Upper lobe of right lung (tissue), 1 donor: Measurements from ENCODE around the gene CRYBA1. TPM values are rescaled to one million over a fixed set of nuclear protein-coding genes. Genes with fewer than 3 reads are reported as not detected.
"Not testable (repeated sequence)": the region's sequence is repeated elsewhere in the genome, so short reads cannot be mapped to it uniquely, and the experiment has no call there.

Experiments
- ATAC-seq: fragments of 200-7000 bp; cut with Tn5 transposase; one replicate; pipeline ENCODE4 v1.9.1; 2020; ENCODE audit warnings: mild to moderate bottlenecking, moderate library complexity
- DNase-seq: peaks from one replicate; pipeline ENCODE4 v3.0.0-alpha.2; 2020
- H3K27ac ChIP-seq: fragments of 200-600 bp; one replicate; pipeline ENCODE4 v1.8.0; 2022
- H3K27me3 ChIP-seq: fragments of 200-600 bp; one replicate; pipeline ENCODE4 v1.8.0; 2022; ENCODE audit warnings: mild to moderate bottlenecking
- H3K36me3 ChIP-seq: fragments of 200-600 bp; one replicate; pipeline ENCODE4 v1.8.0; 2022
- H3K4me1 ChIP-seq: fragments of 200-600 bp; one replicate; pipeline ENCODE4 v1.8.0; 2022
- H3K4me3 ChIP-seq: fragments of 200-600 bp; one replicate; pipeline ENCODE4 v1.8.0; 2022; ENCODE audit warnings: mild to moderate bottlenecking
- H3K9me3 ChIP-seq: fragments of 200-600 bp; one replicate; pipeline ENCODE4 v1.8.0; 2022
- intact Hi-C: fragments of 100-400 bp; cut with DNase I; formaldehyde crosslinking; loops from one replicate; pipeline ENCODE4 v1.11.0; 2022
- long read RNA-seq: library from polyadenylated mRNA; unstranded; transcript quantifications from one replicate; pipeline ENCODE4 v2.0.0, GENCODE V29; 2021
- total RNA-seq: library from RNA; stranded (reverse); fragmentation: NEBNext Ultra II Directional; extraction: Animal tissue kit (Norgen Biotek cat#: 25700); gene quantifications from one replicate; pipeline ENCODE4 v1.2.1, GENCODE V29; 2021
- TF ChIP-seq, protein P1 (sequence below): fragments of 200-600 bp; IDR thresholded peaks from one replicate; pipeline ENCODE4 v1.8.0; 2022; ENCODE audit warnings: antibody characterized with exemption
- donor health status: DM: no; HTN: yes; CAD: no; lungs with severe emphysema.

CRYBA1 gene, protein sequence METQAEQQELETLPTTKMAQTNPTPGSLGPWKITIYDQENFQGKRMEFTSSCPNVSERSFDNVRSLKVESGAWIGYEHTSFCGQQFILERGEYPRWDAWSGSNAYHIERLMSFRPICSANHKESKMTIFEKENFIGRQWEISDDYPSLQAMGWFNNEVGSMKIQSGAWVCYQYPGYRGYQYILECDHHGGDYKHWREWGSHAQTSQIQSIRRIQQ
- not detected for total RNA-seq
- long read RNA-seq, result 0 reads

DNA sequence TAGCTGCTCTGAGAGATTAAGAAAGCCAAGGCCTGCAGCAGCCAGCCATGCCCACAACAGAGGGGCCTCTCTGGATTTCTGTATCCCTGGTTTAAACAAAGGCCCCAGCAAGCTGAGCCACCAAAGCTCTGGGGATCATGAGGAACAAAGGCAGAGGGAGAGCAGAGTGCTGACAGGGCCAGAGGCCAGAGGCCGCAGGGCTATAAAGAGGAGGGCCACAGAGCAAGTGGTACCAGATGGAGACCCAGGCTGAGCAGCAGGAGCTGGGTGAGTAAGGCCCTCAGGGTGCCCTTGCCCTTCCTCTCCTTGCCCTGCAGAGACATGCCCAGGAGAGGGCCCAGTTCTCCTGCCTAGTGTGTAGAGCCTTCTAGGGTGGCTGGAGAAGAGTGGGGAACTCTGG lies at the start of gene CRYBA1:
Gene CRYBA1, plus strand, starts transcription at position 232 of the 400 bp plus-strand sequence. Its CDS starts 5 bp downstream, at position 237.
- H3K27me3 ChIP-seq, result no peaks in the 10 kb centered on the region
- H3K4me1 ChIP-seq, result no peaks in the 10 kb centered on the region
- TF ChIP-seq, protein P1, sequence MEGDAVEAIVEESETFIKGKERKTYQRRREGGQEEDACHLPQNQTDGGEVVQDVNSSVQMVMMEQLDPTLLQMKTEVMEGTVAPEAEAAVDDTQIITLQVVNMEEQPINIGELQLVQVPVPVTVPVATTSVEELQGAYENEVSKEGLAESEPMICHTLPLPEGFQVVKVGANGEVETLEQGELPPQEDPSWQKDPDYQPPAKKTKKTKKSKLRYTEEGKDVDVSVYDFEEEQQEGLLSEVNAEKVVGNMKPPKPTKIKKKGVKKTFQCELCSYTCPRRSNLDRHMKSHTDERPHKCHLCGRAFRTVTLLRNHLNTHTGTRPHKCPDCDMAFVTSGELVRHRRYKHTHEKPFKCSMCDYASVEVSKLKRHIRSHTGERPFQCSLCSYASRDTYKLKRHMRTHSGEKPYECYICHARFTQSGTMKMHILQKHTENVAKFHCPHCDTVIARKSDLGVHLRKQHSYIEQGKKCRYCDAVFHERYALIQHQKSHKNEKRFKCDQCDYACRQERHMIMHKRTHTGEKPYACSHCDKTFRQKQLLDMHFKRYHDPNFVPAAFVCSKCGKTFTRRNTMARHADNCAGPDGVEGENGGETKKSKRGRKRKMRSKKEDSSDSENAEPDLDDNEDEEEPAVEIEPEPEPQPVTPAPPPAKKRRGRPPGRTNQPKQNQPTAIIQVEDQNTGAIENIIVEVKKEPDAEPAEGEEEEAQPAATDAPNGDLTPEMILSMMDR, result no peak
- ATAC-seq, result peak; percentile 39
- no peak for DNase-seq
- no peak within 1 kb of the TSS for H3K4me3 ChIP-seq
- H3K27ac ChIP-seq, result no peak within 1 kb of the TSS
- intact Hi-C loops, result no loop called here
- no peaks in the 10 kb centered on the region for H3K9me3 ChIP-seq
- H3K36me3 ChIP-seq, result no peaks in the 10 kb centered on the region

DNA sequence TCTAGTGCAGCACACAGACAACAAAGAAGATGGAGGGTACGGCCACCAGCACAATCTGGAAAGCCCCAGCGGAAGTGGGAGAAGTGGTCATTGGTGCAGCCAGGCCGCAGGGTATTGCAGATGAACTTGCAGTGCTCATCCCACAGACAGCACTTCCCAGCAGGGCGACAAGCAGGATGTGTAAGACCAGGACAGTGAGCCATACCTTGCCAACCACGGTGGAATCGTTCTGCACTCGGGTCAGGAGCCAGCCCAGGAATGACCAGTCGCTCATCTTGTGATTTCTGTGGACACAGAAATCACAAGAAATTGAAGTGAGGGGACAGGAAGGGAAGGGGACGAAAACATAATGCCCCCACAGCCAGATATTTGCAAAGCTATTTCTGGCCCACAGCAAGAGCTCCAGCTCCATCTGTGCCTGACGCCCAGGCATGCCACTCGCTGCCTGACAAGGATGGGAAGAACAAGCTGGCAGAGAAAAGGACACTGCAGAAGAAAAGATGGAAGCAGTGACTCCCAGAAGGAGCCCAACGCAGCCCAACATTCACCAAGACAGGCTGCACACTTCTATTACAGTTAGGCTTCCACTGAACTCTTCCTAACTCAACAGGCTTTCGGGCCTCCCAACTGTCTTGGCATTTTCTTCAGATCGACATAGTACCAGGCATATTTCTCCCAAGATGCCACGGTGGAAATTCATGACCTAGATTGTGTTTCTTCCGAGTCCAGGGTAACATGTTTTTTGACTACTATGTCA lies 49.0 kb upstream of the CRYBA1 start:
- intact Hi-C loops, result no loop called here
- H3K4me3 ChIP-seq, result no peak overlapping the region

DNA sequence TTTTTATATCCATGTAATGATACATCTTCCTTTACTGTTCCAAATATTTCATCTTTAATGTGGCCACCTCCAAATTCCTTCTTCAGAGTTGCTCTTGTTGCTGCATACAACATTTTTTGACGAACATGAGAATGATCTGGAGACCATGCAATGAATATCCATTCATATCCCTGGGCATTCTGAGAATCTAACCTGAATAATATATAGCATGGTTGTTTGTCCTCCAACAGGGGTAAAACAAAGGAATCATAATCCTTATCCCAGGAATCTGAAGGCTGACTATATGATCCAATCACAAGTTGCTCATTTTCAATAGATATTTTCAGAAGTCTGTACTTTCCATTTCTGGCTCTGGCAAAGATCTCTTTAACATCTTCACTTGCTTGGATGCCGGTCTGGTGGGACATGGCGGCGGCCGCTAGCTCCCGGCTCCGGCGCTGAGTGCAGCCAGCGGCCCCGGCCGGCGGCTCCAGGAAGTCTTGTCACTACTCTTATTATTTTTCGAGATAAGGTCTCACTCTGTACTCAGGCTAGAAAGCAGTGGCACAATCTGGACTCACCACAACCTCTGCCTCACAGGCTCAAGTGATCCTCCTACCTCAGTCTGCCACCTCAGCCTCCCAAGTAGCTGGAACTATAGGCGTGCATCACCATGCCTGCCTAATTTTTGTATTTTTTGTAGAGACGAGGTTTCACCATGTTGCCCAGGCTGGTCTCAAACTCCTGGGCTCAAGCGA lies 42.4 kb upstream of the CRYBA1 start:
- ATAC-seq, result peak; percentile 61
- H3K4me1 ChIP-seq, H3K27ac ChIP-seq, H3K27me3 ChIP-seq, DNase-seq, H3K9me3 ChIP-seq, H3K36me3 ChIP-seq, H3K4me3 ChIP-seq, intact Hi-C loops: not testable (repeated sequence)

More for the DNA sequence above, 49.0 kb upstream of the CRYBA1 start:
- Histone ChIP-seq H3K4me1 (no peaks in the 10 kb centered on the region), H3K27ac (no peak overlapping the region), H3K36me3 (no peaks in the 10 kb centered on the region), H3K27me3 (no peaks in the 10 kb centered on the region), H3K9me3 (no peaks in the 10 kb centered on the region)
- ATAC-seq (no peak), DNase-seq (no peak)
- TF ChIP-seq, protein P1, result no peak

DNA sequence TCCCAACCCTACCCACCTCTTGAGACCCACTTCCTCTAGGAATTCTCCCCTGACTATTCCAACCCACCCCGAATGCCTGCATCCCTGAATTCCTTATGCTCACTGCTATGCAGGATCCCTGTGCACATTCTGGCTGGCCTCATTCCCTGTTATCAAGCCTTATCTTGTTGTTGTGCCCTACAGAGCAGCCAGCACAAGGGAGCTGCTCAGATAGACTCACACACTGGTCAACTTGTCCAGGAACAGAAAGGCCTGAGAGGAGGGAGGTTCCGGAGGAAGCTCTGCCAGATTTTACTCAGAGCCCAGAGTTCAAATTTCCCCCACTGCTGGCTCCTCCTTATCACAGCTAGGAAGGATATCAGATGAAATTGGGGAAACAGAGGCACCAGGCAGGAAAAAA lies 41.6 kb upstream of the CRYBA1 start:
- Histone ChIP-seq H3K9me3 (no peaks in the 10 kb centered on the region), H3K4me1 (no peaks in the 10 kb centered on the region), H3K36me3 (no peaks in the 10 kb centered on the region), H3K4me3 (no peak overlapping the region), H3K27ac (no peak overlapping the region), H3K27me3 (no peaks in the 10 kb centered on the region)
- no peak for ATAC-seq
- intact Hi-C loops, result no loop called here
- TF ChIP-seq, protein P1, result no peak
- no peak for DNase-seq

DNA sequence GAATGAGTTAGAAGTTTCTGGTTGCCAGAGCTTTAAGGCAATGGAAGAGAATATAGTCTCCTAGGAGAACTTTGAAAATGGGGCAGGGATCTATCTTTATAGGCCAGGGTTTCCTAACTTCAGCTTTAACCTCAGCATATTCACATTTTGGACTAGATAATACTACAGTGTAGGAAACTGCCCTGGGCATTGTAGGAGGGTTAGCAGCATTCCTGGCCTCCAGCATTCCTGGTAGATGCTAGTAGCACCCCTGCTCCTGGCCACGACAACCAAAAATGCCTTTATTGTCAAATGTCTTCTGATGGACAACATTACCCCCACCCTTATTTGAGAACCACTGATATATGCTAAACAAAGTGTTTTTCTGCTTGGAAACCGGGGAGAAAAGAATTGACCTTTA lies 38.7 kb upstream of the CRYBA1 start:
- ATAC-seq, result no peak
- intact Hi-C loops, result no loop called here
- TF ChIP-seq, protein P1, result no peak

DNA sequence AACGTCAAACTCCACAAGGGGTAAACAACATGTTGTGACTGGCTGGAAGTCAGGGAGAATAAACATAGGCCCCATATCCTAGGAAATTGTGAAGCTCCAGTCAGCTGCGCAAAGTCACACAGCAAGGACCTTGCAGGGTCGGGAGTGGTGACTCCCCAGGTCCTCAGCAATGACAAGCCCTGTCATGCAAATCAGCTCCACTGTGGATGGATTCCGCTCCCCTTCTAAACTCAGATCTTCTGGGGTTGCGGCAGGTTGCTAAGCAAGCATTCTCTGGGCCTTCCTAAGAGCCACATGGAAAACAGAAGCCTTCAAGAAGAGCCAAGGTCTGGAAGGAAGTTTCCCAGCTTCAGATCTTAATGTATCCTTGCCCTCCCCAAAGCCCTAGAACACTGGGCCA lies 37.6 kb upstream of the CRYBA1 start:
- ATAC-seq, result no peak
- Histone ChIP-seq H3K4me1 (no peaks in the 10 kb centered on the region), H3K9me3 (no peaks in the 10 kb centered on the region), H3K27ac (no peak overlapping the region), H3K4me3 (no peak overlapping the region), H3K27me3 (no peaks in the 10 kb centered on the region), H3K36me3 (no peaks in the 10 kb centered on the region)
- DNase-seq, result no peak
- TF ChIP-seq, protein P1, result no peak
- intact Hi-C loops, result no loop called here

More for the DNA sequence above, 38.7 kb upstream of the CRYBA1 start:
- H3K36me3 ChIP-seq, result no peaks in the 10 kb centered on the region
- H3K4me1 ChIP-seq, result no peaks in the 10 kb centered on the region
- no peak overlapping the region for H3K27ac ChIP-seq
- H3K27me3 ChIP-seq, result no peaks in the 10 kb centered on the region
- no peaks in the 10 kb centered on the region for H3K9me3 ChIP-seq
- no peak overlapping the region for H3K4me3 ChIP-seq
- no peak for DNase-seq
